Measurements from ENCODE around the gene OVCH2.

DNA sequence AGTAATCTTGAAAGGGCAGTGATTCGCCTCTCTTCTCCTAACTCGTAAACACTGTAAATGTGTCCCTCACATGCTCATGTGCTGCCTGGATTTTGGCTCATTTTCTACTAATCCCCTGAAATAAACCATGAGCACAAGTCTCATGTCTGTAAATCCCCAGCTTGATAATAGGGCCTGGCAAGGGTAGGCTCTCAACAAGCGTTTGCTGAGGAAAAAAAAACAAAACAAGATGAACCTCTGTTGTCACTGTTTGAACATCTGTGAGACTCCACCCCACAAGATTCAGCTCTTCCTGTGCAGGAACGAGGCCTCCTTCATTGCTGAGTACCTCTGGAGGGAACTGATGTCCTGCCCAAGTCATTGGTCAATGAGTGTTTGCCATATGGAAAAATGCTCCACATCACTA, 28.5 kb downstream of the OVCH2 start:
- TF ChIP-seq, protein P1, sequence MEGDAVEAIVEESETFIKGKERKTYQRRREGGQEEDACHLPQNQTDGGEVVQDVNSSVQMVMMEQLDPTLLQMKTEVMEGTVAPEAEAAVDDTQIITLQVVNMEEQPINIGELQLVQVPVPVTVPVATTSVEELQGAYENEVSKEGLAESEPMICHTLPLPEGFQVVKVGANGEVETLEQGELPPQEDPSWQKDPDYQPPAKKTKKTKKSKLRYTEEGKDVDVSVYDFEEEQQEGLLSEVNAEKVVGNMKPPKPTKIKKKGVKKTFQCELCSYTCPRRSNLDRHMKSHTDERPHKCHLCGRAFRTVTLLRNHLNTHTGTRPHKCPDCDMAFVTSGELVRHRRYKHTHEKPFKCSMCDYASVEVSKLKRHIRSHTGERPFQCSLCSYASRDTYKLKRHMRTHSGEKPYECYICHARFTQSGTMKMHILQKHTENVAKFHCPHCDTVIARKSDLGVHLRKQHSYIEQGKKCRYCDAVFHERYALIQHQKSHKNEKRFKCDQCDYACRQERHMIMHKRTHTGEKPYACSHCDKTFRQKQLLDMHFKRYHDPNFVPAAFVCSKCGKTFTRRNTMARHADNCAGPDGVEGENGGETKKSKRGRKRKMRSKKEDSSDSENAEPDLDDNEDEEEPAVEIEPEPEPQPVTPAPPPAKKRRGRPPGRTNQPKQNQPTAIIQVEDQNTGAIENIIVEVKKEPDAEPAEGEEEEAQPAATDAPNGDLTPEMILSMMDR (IDR thresholded peaks at IDR 0.05) = no peak
- TF ChIP-seq POLR2AphosphoS5 (IDR thresholded peaks at IDR 0.05) (no peak), POLR2A (IDR thresholded peaks at IDR 0.05) (no peak), EP300 (IDR thresholded peaks at IDR 0.05) (no peak)

All from gastroesophageal sphincter (tissue), 3 donors.